ENCODE measurements around the gene RSPH6A.

The RSPH6A gene

GRCh38 chr19:45777395-45777961 is 37.6 kb downstream of the RSPH6A start:
- TF ChIP-seq CTCF (IDR thresholded peaks at IDR 0.05; ENCODE audit: low read depth, low read length): no peak

GRCh38 chr19:45774765-45775164 is 40.3 kb downstream of the RSPH6A start:
- no peak overlapping the region for H3K4me3 ChIP-seq (ENCODE audit: low read depth, low read length)
- no peak for TF ChIP-seq CTCF (IDR thresholded peaks at IDR 0.05; ENCODE audit: low read depth, low read length)

More at GRCh38 chr19:45777395-45777961, 37.6 kb downstream of the RSPH6A start:
- no peak overlapping the region for H3K4me3 ChIP-seq (ENCODE audit: low read depth, low read length)

- H3K4me3 ChIP-seq (ENCODE audit: low read depth, low read length): no peak overlapping the region
- no peak for TF ChIP-seq CTCF (IDR thresholded peaks at IDR 0.05; ENCODE audit: low read depth, low read length)
These were observed 41.7 kb downstream of the RSPH6A start for GRCh38 chr19:45773384-45773783.

- TF ChIP-seq CTCF (IDR thresholded peaks at IDR 0.05; ENCODE audit: low read depth, low read length): no peak
- no peak overlapping the region for H3K4me3 ChIP-seq (ENCODE audit: low read depth, low read length)
These were observed 42.2 kb downstream of the RSPH6A start for GRCh38 chr19:45772912-45773311.

- no peak overlapping the region for H3K4me3 ChIP-seq (ENCODE audit: low read depth, low read length)
These were observed 42.8 kb downstream of the RSPH6A start for GRCh38 chr19:45772130-45772840.

GRCh38 chr19:45771311-45771933 is 43.7 kb downstream of the RSPH6A start:
- no peak for TF ChIP-seq CTCF (IDR thresholded peaks at IDR 0.05; ENCODE audit: low read depth, low read length)
- no peak overlapping the region for H3K4me3 ChIP-seq (ENCODE audit: low read depth, low read length)

More at GRCh38 chr19:45772130-45772840, 42.8 kb downstream of the RSPH6A start:
- TF ChIP-seq CTCF (IDR thresholded peaks at IDR 0.05; ENCODE audit: low read depth, low read length): no peak
